NCI-H2171 treated with DMSO at 0.1 percent for 48 hours (cell line): ENCODE data around the gene PDXK.
"Not testable (repeated sequence)": the region's sequence is repeated elsewhere in the genome, so short reads cannot be mapped to it uniquely, and the experiment has no call there.

Experiments used
- DNase-seq: peaks from one replicate; lab custom pipeline; 2025; lab: John Stamatoyannopoulos, UW

Gene PDXK

DNA sequence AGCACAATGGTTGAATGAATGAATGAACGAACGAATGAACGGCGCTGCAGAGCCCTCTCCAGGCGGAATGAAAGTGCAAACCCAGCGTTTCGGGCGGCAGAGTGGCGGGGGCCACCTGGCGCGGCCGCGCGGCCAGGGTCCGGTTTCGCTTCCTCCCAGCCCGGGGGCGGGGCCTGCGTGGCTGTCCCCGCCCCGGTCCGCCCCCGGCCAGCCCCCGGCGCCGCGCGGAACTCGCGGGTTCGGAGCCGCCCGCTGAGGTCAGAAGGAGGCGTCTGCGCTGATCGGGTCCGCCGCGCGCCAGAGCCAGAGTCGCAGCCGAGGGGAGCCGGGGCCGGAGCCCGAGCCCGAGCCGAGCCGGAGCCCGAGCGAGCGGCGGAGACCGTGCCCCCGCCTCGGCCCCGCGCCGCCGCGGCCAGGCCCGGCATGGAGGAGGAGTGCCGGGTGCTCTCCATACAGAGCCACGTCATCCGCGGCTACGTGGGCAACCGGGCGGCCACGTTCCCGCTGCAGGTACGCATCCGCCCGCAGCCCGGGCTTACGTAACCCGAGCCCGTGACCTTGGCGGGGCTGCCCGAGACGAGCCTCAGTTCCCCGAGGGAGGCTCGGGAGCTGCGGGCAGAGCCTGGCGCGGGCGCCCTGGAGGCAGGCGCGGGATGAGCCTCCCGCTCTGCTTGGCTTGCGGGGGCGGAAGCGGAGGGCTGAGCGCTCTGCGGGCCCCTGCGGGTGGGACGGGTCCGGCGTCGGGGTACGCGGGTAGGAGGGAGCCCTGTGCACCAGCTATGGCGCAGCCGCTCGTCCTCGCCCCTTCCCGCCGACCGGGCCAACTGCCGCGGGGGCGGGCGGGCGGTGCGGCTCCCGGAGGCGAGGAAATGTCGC is at the start of gene PDXK:
Gene PDXK, plus strand, starts transcription at position 258 of the 876 bp plus-strand sequence. Its CDS starts 166 bp downstream, at position 424.
- DNase-seq: peak; percentile 72

DNA sequence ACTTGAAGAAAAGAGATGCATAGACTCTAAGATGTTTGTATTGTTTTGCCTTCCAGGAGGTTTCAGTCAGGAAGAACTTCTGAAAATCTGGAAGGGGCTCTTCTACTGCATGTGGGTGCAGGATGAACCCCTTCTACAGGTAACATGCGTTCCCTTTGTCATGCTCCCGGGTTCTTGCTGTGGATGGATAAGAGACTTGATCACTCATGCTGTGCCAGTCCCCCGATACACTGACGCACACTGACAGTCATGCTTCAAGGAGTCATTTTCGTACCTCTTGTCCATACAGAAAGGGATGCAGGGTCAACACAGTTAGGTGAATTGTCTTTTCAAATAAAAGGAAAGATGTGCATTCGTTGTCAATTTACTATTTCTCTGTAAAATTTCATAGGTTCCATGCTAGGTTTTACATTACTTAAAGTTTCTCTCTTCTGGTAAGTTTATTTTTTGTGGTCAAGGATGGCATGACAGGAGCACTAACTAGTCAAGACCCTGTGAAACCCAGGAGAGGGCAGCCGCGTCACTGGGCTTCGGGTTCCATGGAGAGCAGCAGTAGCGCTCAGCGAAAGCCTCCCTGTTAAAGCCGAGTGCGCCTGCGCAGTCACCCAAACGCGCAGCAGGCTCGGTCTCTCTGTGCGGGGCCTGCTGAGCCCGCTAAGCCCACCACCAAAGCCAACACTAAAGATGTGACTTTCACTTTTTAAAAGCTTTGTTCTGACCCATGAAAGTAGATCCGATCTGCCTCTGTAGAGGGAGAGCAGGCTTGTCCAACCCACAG is 48.9 kb upstream of the PDXK start:
- DNase-seq: no peak

DNA sequence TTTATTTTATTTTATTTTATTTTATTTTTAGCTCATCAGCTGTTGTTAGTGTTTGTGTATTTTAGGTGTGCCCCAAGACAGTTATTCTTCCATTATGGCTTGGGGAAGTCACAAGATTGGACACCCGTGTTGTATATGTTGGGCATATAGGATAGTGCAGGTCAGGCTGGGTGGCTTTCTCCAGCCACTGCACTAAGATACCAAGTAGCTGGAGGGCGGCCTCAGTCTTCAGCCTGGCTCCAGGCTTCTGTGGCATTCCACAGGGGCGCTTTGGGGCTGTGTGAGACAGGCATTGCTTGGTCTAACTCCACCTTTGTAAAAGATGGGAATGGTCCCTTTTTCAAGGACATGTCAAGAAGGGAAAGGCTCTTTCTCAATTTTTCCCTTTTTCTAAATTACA is 43.1 kb upstream of the PDXK start:
- no peak for DNase-seq

DNA sequence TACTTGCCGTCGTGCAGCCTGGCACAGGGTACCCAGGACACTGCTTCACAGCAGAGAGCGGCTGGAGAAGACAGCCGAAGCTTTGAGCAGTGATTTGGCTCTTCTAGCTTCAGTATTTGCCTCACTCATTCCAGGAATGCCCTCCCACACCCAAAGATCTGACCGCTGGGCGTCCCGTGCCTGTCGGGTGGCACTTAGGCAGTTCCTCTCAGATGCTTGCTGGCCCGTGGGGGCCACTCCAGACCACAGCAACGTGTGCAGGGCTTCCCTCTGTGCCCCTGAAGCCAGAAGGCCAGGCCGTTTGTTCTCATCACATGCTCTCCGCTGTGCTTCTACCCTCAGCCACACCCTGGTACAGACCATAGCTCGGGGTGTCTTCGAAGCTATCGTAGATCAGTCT is 42.5 kb upstream of the PDXK start:
- DNase-seq: no peak

DNA sequence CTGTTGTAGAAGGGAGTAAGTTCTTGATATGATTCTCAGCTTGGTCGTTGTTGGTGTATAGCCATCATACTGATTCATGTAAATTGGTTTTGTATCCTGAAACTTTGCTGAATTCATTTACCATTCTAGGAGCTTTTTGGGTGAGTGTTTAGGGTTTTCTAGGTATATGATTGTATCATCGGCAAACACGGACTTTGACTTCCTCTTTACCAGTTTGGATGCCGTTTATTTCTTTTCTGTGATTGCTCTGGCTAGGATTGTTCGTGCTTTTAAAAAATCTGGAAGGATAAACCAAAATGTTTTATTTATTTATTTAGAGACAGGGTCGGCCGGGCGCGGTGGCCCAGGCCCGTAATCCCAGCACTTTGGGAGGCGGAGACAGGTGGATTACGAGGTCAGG is 39.0 kb upstream of the PDXK start:
- no peak for DNase-seq

DNA sequence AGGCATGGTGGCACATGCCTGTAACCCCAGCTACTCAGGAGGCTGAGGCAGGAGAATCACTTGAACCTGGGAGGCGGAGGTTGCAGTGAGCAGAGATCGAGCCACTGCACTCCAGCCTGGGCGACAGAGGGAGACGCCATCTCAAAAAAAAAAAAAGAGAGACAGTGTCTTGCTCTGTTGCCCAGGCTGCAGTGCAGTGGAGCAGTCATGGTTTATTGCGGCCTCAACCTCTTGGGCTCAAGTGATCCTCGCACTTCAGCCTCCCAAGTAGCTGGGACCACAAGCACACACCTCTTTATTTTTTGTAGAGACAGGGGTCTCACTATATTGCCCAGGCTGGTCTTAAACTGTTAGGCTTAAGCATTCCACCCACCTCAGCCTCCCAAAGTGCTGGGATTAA is 38.5 kb upstream of the PDXK start:
- not testable (repeated sequence) for DNase-seq

DNA sequence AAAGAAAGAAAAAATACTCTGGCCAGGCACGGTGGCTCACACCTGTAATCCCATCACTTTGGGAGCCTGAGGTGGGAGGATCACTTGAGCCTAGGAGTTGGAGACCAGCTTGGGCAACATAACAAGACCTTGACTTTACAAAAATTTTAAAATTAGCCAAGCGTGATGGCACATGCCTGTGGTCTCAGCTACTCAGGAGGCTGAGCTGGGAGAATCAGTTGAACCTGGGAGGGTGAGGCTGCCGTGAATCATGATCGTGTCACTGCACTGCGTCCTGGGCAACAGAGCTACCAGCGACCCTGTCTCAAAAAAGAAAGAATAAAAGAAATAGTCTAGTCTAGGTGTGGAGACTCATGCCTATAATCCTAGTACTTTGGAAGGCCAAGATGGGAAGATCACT is 37.3 kb upstream of the PDXK start:
- DNase-seq: no peak

DNA sequence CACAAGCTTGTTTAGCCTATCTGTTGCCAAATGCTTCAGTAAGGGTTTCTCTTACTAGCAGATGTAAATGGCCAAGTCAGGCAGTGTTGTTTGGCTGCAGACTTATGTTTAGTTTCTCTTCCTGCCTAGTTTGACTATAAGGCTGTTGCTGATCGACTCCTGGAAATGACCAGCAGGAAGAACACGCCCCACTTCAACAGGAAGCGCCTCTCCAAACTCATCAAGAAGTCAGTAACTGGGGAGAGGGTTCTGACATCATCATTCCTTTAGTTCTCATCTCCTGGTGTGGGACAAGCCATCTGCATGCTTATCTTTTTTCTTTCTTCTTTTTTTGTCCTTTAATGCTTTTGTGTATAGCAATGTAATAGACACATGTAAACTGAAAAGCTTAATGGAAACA is 34.5 kb upstream of the PDXK start:
- no peak for DNase-seq

DNA sequence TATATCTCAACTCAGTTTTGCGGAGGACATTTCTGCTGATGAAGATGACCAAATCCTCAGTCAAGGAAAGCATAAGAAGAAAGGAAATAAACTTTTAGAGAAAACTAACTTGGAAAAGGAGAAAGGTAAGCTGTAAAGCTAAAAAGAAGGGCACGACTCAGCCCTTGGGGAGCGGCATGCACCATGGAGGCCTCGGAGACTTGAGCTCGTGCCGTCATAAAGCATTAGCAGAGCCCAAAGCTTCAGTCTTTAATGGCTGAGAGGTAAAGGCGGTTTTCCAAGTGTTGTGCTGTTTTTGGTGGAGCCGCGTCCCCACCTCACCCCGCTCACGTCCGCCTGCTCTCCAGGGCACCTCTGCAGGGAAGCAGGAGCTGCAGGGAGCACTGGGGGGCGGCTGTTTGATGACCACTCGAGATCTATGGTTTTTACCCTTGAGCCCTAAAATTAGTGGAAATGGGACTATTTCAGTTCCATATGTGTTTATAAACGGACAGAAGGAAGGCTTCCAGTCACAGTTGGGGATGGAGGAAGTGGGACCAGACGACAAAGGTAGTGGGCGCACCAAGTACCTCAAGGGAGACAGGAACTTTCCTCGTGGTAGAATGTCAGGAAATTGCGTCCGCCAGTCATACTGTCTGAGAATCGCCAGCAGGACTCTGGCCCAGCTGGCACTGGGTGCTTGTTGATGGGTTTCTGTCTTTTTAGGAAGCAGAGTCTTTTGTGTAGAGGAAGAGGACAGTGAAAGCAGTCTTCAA is 31.9 kb upstream of the PDXK start:
- no peak for DNase-seq

DNA sequence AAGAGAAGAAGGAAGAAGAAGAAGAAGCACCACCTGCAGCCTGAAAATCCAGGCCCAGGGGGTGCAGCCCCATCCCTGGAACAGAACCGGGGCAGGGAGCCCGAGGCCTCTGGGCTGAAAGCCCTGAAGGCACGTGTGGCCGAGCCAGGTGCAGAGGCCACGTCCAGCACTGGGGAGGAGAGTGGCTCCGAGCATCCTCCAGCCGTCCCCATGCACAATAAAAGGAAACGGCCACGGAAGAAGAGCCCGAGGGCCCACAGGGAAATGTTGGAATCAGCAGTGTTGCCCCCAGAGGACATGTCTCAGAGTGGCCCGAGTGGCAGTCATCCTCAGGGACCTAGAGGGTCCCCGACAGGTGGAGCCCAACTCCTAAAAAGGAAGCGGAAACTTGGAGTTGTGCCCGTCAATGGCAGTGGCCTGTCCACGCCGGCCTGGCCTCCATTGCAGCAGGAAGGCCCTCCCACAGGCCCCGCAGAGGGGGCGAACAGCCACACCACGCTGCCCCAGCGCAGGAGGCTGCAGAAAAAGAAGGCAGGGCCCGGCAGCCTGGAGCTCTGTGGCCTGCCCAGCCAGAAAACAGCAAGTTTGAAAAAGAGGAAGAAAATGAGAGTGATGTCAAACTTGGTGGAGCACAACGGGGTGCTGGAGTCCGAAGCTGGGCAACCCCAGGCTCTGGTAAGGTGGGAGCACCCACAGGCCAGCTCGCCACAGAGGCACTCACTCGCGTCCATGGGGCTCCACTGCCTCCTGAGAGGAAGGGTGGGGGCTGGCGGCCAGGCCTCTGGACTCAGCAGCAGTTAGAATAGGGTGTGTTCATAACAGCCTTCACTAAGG is 31.1 kb upstream of the PDXK start:
- DNase-seq: no peak

DNA sequence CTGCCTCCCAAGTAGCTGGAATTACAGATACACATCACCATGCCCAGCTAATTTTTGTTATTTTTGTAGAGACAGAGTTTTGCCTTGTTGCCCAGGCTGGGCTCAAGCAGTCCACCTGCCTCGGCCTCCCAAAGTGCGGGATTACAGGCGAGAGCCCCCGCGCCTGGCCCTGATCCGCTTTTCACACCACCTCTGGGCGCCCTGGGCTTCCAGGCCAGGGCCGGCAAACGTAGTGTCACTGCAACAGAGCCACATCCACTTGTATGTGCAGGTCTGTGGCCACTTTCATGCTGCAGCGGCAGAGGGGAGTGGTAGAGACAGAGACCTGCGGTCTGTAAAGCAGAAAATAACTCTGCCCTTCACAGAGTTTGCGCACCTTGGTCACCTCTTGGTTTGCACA is 30.0 kb upstream of the PDXK start:
- DNase-seq: no peak

DNA sequence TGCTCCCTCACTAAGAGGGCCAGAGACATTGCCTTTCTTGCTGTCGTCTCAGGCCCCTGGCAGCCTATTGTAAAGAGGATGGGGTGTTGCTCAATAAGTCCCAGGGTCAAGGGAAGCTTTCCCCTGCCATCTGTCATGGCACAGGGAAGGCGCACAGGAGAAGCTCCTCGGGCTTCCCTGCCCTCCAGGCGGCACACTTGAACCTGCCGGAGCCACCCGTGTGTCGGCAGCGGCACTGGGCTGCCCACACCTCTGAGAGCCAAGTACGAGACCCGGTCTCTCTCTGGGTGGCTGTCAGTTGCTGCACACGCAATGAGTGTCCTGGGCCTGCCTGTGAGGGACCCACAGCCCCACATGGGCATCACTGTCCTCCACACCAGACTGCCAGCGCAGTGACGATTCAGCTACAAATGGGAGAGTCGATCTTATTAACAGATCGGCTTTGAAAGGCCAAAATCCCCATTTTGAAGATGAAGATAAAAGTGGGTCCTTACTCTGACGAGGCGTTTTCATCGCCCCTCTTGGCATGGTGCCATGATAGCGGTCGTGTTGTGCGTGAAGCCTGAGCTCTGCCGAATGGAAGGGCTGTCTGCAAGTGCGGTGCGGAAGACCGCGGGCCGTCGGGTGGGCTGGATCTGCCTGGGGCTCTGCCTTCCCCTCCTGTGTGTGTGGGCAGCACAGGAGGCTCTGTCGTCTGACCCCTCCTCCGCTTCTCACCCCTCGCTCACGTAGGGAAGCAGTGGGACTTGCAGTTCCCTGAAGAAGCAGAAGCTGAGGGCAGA is 29.2 kb upstream of the PDXK start:
- no peak for DNase-seq

DNA sequence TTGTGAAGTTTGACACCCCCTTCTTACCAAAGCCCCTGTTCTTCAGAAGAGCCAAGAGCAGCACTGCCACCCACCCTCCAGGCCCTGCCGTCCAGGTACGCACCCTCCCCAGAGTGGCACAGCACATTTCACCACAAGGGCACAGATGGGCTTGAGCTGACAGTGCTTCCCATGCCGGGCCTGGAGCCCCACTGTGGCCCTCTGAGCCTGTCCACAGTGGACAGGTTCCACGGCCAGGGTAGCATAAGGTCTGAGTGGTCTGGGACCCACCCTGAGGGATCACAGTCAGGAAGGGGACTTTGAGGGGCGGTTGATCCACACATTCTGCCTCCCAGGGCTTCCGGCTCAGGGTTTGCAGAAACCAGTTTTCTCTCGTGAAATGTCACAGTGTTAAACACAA is 28.6 kb upstream of the PDXK start:
- no peak for DNase-seq

DNA sequence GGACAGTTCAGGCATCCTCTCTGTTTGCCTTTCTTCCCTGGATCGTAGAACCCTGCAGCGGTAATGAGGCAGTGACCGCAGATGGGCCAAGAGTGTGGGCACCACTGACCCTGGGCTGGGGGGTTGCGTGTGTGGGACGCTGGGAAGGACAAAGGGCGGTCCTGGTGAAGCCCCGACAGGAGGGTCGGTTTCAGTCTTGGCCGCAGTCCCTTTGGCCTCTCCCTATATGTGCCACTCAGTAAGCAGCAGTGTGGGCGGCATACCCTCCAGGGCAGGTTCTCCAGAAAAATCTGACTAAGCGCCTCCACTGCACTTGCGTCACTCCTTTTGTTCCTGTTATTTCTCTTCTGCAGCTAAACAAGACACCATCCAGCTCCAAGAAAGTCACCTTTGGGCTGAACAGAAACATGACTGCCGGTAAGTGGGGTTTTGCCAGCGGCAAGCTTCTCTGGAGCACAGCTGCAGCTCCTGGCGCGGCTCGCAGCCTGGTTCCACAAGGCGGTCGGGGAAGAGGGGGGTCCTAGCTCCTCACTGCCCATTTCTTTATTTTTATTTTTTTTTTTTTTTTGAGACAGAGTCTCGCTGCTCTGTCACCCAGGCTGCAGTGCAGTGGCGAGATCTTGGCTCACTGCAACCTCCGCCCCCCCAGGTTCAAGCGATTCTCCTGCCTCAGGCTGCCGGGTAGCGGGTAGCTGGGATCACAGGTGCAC is 27.7 kb upstream of the PDXK start:
- no peak for DNase-seq

DNA sequence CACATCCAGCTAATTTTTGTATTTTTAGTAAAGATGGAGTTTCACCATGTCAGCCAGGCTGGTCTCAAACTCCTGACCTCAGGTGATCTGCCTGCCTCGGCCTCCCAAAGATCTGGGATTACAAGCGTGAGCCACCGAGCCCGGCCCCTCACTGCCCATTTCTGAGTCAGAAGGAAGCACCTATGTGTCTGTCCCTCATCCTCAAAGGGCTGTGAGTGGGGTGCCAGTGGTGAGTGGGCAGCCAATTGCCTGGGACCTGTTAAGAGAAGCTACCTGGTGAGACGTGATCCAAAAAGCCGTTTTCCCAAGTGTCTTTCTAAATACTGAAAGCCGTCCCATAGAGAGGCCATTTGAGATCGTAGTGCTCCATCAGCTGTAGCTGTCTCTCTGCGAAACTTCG is 27.1 kb upstream of the PDXK start:
- no peak for DNase-seq

DNA sequence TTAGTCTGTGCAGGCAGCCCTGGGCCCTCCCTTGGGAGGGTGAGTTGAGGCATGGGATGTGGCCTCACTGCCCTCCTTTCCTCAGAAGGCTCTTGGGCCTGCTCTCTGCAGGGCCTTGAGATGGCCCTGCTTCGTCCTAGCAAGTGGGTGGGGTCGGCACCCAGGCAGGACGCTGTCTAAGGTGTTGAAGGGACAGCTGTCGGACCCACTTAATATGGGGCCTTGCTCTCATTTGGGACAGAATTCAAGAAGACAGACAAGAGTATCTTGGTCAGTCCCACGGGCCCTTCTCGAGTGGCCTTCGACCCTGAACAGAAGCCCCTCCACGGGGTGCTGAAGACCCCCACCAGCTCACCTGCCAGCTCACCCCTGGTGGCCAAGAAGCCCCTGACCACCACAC is 26.0 kb upstream of the PDXK start:
- no peak for DNase-seq

DNA sequence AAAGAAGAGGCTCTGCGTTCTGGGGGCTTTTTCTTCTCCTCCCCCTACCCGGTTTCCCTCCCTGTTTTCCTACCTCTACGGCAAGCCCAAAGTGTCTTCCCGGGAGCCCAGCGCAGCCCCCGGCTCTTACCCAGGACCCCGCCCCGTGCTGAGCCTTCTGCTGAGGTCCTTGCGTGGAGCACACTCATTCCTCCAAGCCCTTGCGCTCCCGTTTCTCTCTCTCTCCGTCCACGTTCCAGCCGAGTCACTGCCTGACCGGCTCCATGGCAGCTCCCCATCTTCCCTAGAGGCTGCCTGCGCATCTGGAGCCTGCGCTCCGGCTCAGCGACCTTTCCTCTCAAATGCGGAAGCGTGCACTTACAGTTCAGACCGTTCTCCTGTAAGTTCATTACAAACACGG is 24.9 kb upstream of the PDXK start:
- DNase-seq: no peak

DNA sequence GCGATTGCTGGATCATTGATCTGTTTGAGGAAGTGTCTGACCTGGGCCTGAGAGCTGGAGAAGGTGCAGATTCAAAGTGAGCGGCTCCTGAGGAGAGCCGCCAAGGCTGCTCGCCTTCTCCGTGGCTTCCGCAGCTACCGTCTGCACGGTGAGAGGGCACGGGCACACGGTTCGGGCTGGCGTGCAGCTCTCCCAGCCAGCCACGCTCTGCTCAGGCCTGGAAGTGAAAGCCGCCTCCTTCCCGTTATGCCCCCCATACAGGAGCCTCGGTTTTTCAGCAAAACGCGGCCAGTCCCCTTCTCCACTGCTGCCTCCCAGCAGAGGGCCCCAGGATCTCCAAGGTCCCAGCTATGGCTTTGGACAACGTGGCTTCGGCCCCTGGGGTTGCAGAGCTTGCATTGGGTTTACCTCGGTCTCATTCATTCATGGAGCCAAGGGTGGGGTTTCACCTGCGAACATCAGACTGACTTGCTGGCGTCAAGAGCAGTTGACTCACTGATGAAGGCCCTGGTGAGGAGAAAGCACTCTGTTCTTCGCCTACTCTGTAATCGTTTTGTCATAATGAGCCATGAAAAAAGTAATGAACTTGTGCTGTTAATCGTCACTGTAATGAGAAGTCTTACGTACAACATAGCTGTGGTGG is 24.4 kb upstream of the PDXK start:
- no peak for DNase-seq

DNA sequence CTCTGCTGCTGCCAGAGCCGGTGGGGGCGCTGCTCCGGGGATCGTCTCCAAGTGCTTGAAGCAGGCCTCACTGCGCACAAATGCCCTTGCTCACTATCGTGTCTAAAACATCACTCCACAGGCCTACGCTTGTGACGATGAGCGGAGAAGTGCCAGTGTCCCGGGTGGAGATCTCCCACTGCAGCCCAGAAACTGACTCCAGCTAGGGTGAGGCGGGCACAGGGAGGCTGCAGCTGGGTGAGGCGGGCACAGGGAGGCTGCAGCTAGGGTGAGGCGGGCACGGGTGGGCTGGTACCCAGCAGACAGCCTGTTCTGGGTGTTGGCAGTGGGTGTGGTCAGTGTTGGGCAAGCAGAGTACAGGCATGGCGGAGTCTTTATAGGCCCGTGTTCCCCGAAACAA is 22.7 kb upstream of the PDXK start:
- DNase-seq: no peak
